Measurements from ENCODE around the gene ZYG11A.

- TF ChIP-seq, protein P1, sequence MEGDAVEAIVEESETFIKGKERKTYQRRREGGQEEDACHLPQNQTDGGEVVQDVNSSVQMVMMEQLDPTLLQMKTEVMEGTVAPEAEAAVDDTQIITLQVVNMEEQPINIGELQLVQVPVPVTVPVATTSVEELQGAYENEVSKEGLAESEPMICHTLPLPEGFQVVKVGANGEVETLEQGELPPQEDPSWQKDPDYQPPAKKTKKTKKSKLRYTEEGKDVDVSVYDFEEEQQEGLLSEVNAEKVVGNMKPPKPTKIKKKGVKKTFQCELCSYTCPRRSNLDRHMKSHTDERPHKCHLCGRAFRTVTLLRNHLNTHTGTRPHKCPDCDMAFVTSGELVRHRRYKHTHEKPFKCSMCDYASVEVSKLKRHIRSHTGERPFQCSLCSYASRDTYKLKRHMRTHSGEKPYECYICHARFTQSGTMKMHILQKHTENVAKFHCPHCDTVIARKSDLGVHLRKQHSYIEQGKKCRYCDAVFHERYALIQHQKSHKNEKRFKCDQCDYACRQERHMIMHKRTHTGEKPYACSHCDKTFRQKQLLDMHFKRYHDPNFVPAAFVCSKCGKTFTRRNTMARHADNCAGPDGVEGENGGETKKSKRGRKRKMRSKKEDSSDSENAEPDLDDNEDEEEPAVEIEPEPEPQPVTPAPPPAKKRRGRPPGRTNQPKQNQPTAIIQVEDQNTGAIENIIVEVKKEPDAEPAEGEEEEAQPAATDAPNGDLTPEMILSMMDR (IDR thresholded peaks at IDR 0.05): no peak
- no peak for TF ChIP-seq POLR2A (IDR thresholded peaks at IDR 0.05)
Measured at GRCh38 chr1:52917581-52917980, 75.0 kb downstream of the ZYG11A start.
